Left cardiac atrium (tissue), 4 donors: Measurements from ENCODE around the gene PATL1. TPM values are rescaled to one million over a fixed set of nuclear protein-coding genes. Genes with fewer than 3 reads are reported as not detected.
"Not testable (repeated sequence)": the region's sequence is repeated elsewhere in the genome, so short reads cannot be mapped to it uniquely, and the experiment has no call there.

ENCODE experiments used
- ATAC-seq, 2 donors: fragments of 200-7000 bp; cut with Tn5 transposase; one replicate each; pipeline ENCODE4 v1.9.1; 2020; ENCODE audit warnings: mild to moderate bottlenecking in 2 of 2, moderate library complexity in 2 of 2
- DNase-seq: peaks from one replicate; pipeline ENCODE4 v3.0.0-alpha.2; 2020
- intact Hi-C, 2 donors: fragments of 100-400 bp; cut with DNase I; formaldehyde crosslinking; loops; one replicate each; pipeline versions ENCODE4 v1.14.1 to v1.15.1; 2022 to 2023
- long read RNA-seq: library from polyadenylated mRNA; unstranded; transcript quantifications from one replicate; pipeline ENCODE4 v2.0.0, GENCODE V29; 2021
- total RNA-seq, 2 donors: library from RNA; stranded (reverse); fragmentation: NEBNext Ultra II Directional; extraction: Animal tissue kit (Norgen Biotek cat#: 25700); gene quantifications; one replicate each; pipeline ENCODE4 v1.2.1, GENCODE V29; 2021
- donor health status: DM: no; HTN: yes; CAD: no.
- donor health status: DM: no; HTN: yes; CAD: no; lungs with severe emphysema.
- donor health status: DM: yes; HTN: yes; CAD: no.
- donor health status: Dilated cardiomyopathy.

PATL1 gene, protein sequence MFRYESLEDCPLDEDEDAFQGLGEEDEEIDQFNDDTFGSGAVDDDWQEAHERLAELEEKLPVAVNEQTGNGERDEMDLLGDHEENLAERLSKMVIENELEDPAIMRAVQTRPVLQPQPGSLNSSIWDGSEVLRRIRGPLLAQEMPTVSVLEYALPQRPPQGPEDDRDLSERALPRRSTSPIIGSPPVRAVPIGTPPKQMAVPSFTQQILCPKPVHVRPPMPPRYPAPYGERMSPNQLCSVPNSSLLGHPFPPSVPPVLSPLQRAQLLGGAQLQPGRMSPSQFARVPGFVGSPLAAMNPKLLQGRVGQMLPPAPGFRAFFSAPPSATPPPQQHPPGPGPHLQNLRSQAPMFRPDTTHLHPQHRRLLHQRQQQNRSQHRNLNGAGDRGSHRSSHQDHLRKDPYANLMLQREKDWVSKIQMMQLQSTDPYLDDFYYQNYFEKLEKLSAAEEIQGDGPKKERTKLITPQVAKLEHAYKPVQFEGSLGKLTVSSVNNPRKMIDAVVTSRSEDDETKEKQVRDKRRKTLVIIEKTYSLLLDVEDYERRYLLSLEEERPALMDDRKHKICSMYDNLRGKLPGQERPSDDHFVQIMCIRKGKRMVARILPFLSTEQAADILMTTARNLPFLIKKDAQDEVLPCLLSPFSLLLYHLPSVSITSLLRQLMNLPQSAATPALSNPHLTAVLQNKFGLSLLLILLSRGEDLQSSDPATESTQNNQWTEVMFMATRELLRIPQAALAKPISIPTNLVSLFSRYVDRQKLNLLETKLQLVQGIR
- 10 to 100 TPM; 21.6 to 28.2 TPM for total RNA-seq
- long read RNA-seq, partial matches to known transcripts = 4 of 4 reads
- long read RNA-seq, other reads (novel, unspliced or antisense) = 0 of 4 reads

DNA sequence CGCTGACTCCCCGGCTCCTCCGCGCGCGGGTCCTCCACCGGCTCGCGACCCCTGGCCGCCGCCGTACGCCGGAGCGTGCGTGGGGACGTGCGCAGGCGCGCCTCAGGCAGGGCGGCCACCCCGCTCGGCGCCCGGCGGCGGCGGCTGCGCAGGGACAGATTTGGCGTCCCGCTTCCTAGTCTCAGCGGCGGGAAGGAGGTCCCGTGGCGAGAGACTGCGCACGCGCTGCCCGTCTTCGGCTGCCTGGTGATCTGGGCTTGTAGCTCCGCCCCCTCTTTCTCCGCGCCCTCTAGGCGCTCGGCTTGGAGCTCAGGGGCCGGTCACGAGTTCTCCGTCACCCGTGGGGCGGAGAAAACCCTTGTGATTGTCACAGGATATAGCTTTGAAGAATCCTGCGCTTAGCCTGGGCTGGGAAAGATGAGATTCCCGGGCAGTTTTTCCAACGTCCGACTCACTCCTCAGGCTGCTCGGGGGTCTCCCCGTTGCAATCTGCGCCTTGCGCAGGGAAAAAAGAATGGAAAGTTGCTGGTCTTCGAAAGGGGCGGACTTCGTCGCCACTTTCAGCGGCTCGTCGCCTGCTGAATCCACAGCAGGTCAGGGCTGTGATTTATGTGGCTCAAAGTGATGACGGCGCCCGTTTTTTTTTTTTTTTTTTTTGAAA, at the start of gene PATL1:
Gene PATL1, minus strand, starts transcription at position 88 of the 661 bp plus-strand sequence. CDS start 142 bp downstream, outside the sequence.
- ATAC-seq = peak; percentile 97
- peak; percentile 100 for DNase-seq
- intact Hi-C loops = loop anchor here in 1 of 2 donors (10.0 kb wide), 1 partner anchor 54 kb away; the partner anchor contains the start of gene OSBP

DNA sequence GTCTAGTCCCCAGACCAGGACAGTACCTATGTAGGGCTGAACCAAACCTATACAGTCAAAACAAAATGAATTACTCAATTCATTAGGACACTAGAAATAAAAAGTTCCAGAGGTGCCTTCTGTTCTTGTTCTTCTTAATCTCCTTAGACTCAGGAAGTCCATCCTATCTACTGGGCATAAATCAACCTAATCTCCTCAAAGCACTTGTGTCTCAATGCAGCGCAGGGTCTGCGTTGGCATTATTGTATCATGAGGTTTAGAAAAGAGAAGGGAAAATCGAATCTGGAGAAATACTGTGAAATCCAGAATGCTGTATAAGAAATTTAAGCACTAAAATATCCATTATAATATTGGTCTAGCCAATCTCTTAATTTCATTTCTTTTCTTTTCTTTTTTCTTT, 47.2 kb upstream of the PATL1 start:
- intact Hi-C loops = no loop called here
- ATAC-seq = no peak
- no peak for DNase-seq

DNA sequence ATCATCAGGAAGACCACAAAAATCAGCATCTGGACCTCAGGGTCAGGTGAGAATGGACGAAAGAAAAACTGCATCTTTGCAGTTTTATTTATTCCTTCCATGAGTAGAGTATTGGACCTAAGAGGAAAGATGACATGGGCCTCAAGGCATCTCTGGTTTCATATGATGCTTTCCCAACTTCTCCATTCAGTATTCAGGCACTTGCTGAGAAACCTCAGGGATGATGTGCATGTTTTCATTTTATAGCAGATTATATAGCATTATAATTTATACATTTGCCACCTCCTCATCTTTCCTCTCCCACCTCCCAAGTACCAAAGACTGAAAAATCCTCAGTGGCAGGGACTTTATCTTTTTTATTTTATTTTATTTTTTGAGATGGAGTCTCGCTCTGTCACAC, 44.9 kb upstream of the PATL1 start, which contains the start of gene OR10V1:
Gene OR10V1, minus strand, starts transcription at position 101 of the 400 bp plus-strand sequence. Its CDS starts 0 bp downstream, at position 101.
- intact Hi-C loops = no loop called here
- ATAC-seq (no peak), DNase-seq (no peak)

DNA sequence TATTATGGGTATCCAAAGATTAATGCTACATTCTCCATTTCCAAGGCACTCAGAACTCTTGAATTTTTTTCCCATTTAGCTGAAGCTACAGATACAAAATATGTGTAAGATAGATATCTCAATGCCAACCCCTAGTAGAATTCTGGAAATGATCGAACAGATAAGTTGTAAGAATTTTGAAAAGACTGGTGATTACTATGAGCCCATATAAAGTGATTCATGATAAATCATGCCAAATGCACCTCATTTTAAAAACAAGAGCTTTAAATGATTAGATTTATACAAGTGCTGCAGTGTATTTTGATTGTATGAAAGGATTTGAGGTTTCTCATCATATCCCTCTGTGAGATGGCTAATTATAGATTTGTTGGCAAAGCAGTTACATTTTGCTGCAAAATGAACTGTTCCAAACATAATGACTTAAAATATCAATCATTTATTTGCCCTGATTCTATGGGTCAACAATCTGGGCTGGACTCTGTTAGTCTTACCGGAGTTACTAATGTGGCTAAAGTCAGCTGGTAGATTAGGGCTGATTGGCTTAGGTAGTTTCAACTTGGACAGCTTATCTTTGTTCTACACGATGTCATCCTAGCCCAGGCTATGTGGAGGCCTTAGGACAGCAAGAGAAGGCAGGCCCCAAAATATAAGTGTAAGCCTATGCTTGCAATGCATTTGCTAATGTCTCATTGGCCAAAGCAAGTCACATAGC, 41.5 kb upstream of the PATL1 start:
- no peak for ATAC-seq
- intact Hi-C loops = no loop called here
- no peak for DNase-seq

DNA sequence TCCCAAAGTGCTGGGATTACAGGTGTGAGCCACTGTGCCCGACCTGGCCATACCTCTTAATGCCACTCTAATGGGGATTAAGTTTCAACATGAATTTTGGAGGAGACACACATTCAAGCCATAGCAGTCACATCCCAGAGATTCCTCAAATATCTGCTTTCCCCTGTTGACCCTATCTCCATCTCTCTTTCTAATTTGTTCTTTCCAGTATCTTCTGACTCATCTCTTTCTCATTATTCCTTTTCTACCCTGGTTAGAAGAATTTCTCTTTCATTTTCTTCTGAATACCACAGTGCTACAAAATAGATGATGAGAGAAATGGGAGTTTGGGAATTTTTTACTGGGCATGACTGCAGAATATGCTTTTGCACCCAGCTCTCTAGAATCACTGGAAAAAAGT, 39.7 kb upstream of the PATL1 start:
- no peak for DNase-seq
- ATAC-seq = no peak
- intact Hi-C loops = no loop called here

DNA sequence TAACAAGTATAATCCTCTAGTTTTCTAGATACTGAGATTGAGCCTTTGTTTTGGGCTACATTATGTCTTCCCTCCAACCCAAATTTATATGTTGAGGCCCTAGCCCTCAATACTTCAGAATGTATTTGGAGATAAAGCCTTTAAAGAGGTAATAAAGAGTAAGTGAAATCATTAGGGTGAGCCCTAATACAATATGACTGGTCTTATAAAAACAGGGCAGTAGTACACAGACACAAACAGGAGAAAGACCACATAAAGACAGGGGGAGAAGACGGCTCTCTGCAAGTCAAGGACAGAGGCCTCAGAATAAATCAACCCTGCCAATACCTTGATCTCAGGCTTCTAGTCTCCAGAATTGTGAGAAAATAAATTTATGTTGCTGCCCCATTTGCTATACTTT, 38.5 kb upstream of the PATL1 start:
- intact Hi-C loops = no loop called here
- ATAC-seq (no peak), DNase-seq (no peak)

DNA sequence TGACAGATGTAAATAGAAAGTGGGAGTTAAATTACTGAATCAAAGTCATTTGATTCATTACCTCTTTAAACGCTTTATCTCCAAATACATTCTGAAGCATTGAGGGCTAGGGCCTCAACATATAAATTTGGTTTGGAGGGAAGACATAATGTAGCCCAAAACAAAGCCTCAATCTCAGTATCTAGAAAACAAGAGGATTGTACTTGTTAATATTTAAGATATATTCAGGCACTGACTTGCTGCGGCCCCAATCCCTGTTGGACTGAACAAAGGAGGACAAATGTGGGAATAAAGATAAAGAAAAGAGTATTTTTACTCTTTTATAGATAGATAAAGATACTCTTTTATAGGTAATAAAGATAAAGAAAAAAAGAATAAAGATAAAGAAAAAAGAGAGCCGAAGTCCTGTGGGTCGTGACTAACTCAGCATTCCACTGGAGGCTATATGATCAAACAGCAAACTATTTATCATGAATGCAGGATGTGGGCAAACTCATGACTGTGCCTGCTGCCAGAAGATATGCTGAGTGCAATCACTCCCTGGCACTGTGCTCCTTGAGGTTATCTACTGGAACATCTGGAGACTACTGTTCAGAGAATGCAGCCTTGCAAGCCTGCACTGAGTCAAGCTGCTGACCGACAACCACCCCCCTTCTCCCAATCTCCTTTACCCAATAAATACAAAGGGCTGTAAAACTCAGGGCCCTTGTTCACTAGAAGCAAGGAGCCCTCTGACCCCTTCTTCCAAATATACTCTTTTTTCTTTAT, 37.9 kb upstream of the PATL1 start:
- DNase-seq (no peak), ATAC-seq (no peak)
- intact Hi-C loops = no loop called here

DNA sequence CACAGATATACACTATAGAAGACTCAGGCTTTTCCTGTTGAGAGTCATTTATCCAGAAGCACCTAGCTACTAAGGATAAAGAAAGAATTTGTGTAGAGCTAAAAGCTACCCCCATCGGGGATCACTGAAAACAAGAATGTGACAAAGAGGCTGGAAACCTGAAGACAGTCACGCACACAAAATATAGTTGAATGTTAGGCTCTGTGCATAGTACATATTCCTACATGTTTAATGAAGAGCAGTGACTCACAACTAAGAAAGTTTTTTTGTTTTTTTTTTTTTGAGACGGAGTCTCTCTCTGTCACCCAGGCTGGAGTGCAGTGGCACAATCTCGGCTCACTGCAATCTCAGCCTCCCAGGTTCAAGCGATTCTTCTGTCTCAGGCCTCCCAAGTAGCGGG, 36.5 kb upstream of the PATL1 start:
- ATAC-seq = no peak
- no peak for DNase-seq
- intact Hi-C loops = no loop called here

DNA sequence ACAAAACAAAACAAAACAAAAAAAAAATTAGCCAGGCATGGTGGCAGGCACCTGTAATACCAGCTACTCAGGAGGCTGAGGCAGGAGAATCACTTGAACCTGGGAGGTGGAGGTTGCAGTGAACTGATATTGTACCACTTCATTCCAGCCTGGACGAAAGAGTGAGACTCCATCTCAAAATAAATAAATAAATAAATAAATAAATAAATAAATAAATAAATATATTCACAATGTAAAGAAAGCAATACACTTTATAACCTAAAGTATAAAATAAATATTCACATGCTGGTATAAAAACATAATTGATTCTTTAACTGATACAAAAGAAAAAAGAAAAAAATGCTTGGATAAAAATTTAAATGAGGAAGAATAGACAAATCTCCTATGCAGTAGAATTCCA, 34.7 kb upstream of the PATL1 start:
- ATAC-seq, intact Hi-C loops, DNase-seq: not testable (repeated sequence)

DNA sequence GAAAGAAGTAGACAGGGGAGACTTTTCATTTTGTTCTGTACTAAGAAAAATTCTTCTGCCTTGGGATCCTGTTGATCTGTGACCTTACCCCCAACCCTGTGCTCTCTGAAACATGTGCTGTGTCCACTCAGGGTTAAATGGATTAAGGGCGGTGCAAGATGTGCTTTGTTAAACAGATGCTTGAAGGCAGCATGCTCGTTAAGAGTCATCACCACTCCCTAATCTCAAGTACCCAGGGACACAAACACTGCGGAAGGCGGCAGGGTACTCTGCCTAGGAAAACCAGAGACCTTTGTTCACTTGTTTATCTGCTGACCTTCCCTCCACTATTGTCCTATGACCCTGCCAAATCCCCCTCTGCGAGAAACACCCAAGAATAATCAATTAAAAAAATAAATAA, 31.3 kb upstream of the PATL1 start:
- intact Hi-C loops, DNase-seq, ATAC-seq: not testable (repeated sequence)

DNA sequence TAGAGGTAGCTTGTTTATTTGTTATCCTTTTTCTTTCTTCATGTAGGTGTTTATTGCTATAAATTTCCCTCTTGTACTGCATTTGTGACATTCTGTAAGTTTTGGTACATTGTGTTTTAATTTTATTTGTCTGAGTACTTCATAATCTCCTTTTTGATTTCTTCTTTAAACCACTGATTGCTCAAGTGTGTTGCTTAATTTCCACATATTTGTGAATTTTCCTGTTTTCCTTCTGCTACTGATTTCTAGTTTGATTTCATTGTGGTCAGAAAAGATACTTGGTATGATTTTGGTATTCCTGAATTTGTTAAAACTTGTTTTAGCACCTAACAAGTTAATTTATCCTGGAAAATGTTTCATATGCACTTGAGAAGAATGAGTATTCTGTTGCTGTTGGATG, 29.7 kb upstream of the PATL1 start:
- DNase-seq (no peak), ATAC-seq (no peak)
- intact Hi-C loops = no loop called here

DNA sequence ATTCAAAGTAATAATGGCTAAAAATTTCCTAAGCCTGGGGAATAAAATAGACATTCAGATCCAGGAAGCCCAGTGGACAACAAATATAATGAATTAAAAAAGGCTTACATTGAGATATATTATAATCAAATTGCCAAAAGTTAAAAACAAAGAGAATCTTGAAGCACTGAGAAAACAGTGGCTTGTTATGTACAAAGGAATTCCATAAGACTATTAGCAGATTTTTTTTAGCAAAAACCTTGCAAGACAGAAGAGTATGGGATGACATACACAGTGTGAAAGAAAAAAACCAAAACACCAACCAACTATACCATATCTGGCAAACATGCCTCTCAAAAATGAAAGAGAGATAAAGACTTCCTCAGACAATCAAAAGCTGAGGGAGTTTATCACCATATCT, 24.1 kb upstream of the PATL1 start:
- DNase-seq (no peak), ATAC-seq (no peak)
- intact Hi-C loops = no loop called here

DNA sequence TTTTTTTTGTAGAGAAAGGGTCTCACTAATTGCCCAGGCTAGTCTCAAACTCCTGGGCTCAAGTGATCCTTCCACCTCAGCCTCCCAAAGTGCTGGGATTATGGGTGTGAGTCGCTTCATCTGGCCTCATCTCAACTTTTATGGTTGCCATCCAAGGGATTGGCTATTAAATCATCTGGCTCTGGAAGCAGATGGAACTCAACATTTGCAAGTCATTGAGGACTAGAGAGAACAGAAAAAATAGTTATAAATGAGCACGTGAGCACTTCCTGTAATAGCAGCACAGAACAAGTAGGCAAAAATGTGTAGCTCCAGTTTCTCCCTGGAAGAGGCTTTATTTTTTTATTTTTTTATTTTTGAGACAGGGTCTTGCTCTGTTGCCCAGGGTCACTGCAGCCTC, 22.3 kb upstream of the PATL1 start:
- no peak for DNase-seq
- intact Hi-C loops = no loop called here
- ATAC-seq = no peak

DNA sequence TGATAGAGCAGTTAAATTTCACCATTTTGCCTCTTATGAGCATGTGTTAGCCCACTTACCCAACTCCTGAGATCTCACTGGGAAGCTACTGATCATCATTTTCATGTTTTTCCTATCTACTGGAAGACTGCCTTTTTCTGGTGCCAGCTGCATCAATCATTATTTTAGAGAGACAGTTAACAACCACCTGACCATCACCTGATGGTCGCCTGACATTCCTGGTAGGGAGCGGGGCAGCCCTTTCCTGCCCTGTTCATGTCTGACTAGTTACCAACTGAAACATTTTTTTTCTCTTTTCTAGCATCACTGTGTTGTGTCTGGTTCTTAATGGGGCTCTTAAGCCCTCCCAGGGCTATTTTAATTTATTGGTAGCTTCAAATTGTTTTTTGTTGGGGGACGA, 20.2 kb upstream of the PATL1 start:
- ATAC-seq (no peak), DNase-seq (no peak)
- intact Hi-C loops = no loop called here

DNA sequence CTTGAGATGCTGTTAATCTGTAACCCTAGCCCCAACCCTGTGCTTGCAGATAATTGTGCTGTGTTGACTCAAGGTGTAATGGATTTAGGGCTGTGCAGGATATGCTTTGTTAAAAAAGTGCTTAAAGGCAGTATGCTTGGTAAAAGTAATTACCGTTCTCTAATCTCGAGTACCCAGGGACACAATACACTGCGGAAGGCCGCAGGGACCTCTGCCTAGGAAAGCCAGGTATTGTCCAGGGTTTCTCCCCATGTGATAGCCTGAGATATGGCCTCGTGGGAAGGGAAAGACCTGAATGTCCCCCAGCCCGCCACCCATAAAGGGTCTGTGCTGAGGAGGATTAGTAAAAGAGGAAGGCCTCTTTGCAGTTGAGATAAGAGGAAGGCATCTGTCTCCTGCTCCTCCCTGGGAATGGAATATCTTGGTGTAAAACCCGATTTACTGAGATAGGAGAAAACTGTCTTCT, 12.5 kb upstream of the PATL1 start:
- not testable (repeated sequence) for ATAC-seq, DNase-seq
- intact Hi-C loops = loop anchor here in 1 of 2 donors (5.0 kb wide), 1 partner anchor 144 kb away; no protein-coding TSS in a partner anchor

DNA sequence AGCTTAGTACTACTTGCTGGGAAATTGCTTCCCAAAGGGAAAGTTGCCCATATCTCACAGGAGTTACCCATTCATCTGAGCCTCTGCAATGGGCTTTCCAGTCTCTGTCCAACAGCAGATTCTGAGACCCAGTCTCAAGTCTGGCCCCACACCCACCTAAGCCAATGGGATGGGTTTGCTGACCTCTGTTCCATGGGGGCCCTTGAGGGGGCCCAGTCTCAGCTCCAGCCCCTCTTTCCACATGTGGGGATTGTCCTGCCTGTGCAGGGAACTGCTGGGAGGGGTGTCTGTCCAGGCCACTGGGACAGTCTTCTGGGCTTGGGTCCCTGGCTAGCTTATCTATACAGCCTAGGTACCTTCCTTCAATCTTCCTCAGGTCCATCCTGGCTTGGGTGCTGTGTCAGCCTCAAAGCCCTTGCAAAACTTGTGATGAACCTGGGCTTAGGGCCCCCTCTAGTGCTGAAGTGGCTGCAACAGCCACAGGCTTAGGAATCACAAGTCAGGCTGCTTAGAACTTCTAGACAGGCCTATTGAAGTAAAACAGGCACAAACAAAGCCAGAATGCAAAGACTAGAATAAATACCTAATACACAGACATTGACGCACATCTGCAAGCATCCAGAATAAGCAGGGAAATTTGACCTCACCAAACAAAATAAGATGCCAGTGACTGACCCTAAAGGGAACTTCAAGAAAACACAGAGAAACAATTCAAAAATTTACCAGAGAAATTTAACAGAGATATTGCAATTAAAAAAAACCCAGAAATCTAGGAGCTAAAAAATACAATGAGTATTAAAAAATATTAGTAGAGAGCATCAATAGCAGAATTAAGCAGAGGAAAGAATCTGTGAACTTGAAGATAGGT, 11.7 kb upstream of the PATL1 start:
- DNase-seq = peak; percentile 50
- intact Hi-C loops = loop anchor here in 1 of 2 donors (5.0 kb wide), 1 partner anchor 143 kb away; no protein-coding TSS in a partner anchor
- peak; percentile 91 to 92 for ATAC-seq

DNA sequence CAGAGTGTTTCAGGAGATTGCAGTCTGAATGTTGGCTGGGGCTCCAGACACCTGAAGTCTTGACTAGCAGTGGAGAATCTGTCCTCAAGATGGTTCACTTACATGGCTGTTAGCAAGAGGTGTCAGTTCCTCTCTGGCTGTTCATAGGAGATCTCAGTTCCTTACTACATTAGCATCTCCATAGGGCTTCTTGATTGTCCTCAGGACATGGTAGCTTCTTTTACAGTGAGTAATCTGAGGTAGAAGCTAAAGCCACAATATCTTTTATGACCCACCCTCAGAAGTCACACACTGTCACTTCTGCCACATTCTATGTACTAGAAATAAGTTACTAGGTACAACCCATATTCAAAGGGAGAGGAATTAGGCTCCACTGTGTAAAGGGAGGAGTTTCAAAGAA, 10.5 kb upstream of the PATL1 start:
- DNase-seq (no peak), ATAC-seq (no peak)
- intact Hi-C loops = loop anchor here (5.0 to 10.0 kb wide), 3 partner anchors 125 to 505 kb away; partner anchors contain the start of gene DTX4 (in 1 of the 2)
